Kidney glomerular epithelial cell (primary cell): ENCODE data around the gene IL1RL1.
"Not testable (repeated sequence)": the region's sequence is repeated elsewhere in the genome, so short reads cannot be mapped to it uniquely, and the experiment has no call there.

Experiments used
- DNase-seq: peaks from one replicate; lab custom pipeline; 2025; lab: John Stamatoyannopoulos, UW

Gene IL1RL1

DNA sequence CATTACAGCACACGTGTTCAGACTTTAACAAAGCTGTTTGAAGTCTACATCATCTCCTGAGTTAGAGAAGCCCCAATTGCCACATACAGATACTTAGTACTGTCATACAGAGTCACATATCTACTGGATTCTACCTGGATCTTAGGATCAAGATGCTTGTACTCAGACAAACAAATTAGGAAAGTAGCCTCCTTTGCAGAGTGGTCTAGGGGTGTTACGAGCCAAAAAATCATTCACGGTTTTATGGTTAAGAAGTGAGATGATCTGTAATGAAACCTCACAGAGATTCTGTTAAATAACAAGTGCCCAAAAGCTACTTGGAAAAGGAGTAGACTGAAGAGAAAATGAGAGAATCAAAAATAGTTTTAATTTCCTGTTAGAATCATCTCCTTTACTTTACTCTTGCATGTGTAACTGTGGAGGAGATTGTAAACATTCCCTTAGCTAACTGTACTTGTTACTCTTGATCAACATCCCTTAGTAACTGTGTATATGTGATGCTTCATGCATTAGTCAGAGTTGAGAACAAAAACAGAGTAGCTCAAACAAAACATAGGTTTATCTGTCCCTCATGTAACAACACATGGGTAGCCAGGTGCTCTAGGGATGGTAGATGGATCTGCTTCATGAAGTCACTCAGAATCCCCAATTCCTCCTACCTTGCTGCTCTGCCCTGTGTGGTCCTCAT lies 16.4 kb upstream of the IL1RL1 start:
- peak; percentile 44 for DNase-seq

DNA sequence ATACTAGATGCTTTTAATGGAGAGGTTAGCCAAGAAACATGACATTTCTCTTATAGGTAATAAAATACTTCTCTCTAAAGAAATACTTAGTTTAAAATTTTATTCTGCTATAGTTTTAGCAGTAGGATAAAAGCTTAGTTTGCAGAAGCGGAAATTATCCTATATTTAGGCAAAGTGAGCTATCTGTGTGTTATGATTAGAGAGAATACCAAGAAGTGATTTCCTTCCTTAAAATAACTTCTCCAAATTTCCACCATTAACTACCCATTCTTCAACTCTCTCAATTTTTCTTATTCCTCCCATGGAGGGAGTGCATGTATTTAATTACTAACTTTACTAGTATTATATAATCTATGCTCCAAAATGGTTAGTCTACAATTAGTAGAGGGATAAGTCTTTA lies 15.8 kb upstream of the IL1RL1 start:
- DNase-seq: no peak

DNA sequence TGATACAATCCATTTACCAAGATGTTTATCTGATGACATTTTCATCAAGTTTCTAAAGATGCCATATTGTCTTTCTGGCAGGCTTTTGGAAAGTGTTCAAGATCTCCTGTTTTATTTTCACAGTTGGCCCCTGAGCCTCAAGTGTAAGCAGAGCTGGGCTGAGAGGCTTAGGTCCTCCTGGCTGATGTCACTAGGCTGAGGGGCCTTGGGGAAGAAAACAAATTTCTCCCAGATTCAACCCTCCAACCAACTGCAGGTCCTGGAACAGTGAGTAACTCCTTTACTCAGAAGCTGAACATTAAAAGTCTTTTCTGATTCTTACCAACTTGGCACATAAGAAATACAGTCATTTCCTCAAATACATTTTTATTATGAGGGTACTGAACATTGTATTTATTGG lies 14.9 kb upstream of the IL1RL1 start:
- no peak for DNase-seq

DNA sequence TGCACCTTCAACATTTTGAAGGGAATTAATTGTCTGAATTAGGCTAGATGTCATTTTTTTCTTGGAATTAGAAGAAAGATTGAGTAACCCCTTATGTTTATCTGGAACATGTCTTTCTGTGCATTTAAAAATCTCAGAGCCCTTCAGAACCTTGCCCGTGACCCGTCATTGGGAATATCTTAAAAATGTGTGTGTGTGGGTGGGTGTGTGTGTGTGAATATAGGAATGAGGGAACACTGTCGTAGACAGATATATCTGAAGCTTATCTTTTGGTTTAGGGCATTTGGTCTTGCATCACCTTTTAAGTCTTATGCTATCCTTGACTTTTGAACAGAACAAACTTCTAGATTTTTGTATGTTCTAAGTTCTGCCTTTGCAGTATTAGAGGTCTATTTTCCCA lies 13.5 kb upstream of the IL1RL1 start:
- no peak for DNase-seq

DNA sequence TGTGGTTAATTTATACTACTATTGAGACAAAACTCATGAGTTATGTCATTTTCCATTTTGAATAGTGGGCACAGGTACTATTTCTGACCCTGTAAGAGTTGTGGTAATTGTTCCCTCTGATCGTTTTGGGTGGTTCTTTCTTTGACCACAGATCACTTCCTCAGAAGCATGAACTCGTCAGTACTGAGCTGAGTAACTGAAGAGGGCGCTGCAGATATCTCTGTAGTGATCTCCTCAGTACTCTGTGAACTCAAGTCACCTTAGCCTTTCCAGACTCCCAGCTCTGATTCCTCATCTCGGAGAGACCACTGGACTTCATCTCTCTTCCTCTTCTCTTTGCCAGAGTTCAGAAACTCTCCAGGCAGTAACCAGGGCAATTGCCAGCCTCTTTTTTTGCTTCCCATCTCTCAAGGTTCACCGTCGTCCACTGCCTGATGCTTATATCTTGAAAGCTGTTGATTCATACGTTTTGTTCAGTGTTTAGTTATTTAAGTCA lies 9.4 kb upstream of the IL1RL1 start:
- no peak for DNase-seq

DNA sequence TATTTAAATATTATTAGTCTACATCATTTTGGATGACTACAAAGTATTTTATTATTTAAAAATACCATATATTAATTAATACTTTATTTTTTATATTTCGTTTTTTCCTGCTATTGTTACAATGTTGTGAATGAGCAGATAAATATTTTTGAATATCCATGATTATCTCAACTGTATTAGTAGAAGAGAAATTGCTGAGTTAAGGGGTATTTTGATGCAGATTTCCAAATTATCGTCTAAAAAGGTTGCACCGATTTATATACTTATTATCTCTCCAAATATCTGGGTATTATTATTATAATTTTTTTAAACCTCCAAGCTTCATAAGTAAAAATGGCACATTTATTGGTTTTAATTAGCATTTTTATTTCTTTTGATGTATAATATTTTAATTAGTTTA lies 8.9 kb upstream of the IL1RL1 start:
- no peak for DNase-seq

DNA sequence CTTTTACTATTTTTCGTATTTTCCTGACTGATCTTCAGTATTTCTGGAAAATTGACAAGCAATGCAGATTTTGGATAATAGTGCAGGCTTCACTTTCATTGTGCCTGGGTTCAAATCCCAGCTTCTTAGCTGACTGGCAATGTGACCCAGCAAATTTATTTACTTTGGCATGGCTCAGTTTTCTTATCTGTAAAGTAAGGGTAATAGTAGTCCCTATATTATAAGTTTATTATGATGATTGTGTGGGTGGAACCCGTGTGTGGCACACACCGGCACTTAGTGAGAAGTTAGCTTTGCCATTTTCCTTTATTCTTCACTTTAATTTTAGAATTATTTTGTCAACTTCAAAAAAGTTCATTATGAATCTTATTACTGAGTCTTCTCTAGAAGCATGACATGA lies 7.8 kb upstream of the IL1RL1 start:
- no peak for DNase-seq

DNA sequence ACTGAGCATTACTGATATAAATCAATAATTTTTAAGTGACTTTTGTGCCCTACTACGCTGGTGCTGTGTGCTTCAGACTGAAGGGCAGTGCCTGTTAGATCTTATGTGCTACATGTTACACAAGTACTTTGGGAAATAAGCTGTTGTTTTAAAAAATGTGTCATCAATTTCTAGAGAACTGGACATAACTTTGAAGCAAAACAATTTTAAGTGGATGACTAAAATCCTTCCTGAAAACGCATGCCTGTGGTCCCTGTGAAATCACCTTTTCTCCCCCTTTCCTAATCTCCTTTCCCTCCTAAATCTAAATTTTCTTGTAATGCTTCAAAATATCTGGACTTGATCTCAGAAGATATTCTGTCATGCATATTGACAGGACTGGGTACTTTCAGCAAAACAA lies 7.1 kb upstream of the IL1RL1 start:
- no peak for DNase-seq

DNA sequence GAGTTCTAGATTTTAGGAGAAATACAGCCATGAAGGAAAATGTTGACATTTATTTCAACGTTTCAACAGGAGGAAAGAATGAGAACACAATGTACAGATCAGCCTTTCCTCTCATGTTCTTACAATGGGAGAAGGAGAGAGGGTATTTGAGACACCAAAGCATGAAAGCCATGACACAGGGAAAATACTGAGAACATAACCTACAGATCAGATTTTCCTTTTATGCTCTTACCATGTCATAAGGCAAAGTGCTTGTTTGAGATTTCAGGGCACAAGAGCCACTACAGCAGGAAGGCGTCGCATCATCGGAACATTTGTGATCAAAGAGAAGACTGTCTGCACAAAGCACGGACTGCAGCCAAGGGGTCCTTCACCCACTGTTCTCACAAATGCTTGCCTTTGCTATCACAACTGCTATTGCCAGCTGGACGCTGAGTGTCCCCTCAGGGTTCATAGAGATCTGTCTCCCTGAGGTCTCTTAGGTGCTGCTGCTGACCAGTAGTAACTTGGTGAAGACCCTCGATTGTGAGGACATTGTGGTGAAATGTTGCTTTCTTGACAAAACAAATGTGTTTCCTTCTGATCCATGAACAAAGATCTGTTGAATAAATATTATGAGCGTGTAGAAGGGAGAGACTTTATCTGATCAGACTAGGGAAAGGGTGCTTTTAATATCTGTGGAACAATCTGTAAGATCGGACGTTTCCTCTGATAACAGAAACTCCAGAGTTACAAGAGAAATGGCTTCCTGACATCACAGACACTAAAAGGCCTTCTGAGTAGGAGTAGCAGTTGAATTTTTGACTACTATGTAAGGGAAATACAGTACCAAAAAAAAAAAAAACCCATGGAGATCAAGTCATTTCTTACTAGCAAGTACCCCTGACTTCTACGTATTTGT lies 6.4 kb upstream of the IL1RL1 start:
- DNase-seq: no peak

DNA sequence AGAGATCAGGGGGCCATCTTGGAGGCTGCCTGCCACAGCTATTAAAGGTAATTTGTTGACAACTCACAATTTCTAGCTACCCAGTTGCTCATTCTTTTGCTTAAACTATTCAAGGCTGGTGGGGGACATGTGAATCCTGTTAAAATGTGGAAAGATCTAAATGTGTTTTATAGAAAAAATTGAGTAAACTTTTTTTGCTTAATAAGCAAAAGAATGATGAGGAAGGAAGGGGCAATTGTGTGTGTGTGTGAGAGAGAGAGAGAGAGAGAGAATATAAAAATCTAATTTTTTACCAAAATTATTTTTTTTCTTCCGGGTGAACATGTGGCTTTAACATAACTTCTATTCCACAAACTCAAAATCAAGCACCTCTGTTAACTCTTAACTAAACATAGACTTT lies 5.2 kb upstream of the IL1RL1 start:
- DNase-seq: no peak

DNA sequence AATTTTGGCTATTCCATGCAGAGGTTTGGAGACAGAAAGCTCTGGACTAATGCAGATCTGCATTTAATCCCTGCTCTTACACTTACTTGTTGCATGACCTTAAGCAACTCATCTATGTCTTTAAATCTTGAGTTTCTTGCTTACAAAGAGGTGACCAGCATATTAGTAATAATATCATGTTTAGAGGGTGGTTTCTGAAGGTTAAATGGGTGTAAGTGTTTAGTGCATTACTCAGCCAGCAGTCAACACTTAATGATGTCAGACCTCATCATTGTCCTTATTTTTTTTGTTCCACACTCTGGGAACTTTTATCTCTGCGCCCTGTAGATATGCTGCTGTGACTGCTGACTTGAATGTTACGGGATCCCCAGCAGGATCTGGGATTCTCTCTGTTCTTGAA lies 1.7 kb downstream of the IL1RL1 start:
- peak; percentile 69 for DNase-seq

DNA sequence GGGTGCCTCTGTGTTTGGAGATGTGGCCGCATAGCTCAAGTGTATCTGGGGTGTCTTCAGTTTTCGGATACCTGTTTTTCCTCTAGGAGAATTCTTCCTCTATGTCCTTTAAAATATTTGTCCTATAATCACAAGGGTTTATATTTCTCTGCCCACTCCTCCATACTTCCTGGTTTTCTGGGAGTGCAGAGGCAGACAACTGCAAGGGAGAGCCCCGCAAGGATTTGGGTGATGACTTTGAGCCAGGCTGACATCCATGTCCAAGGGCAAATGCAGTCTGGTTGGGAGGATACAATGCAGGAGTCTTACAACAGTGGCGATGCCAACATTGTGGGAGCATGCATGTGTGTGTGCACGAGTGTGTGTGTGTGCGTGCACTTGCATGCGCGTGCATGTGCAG lies 2.1 kb downstream of the IL1RL1 start:
- no peak for DNase-seq

DNA sequence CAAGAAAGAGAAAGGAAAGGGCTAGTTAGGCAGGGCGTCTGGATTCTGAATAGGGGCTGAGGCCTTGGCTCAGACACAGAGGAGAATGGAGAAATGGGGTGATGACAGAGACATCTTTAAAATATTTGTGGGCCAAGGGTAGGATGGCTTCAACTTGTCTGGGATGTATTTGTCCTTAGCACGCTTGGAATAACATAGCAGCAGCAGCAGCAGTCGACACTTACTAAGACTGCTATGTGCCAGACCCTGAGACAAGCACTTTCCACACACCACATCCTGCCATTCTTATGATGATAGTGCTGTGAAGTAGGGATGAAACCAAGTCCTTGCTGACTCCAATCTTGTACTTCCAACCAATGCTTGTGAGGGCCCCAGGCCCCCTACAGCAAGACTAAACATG lies 2.6 kb downstream of the IL1RL1 start:
- DNase-seq: no peak

DNA sequence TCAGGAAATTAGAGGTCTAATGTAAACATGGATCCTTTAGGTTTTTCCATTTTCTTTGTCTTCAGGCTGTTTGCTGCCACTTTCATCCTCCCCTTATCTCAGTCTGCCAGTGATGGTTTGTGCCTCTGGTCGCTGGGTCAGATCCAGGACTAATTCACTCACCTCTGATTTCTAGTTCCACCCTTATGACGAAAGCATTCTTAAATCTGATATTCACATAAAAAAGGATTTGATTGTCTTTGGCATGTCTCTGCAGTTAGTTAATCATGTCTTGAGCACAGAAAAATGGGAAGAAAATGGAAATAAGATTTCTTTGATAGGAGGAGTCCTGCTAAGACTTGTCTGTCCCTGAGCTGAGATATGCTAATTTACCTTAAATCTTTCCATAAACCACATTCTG lies 4.6 kb downstream of the IL1RL1 start:
- no peak for DNase-seq

DNA sequence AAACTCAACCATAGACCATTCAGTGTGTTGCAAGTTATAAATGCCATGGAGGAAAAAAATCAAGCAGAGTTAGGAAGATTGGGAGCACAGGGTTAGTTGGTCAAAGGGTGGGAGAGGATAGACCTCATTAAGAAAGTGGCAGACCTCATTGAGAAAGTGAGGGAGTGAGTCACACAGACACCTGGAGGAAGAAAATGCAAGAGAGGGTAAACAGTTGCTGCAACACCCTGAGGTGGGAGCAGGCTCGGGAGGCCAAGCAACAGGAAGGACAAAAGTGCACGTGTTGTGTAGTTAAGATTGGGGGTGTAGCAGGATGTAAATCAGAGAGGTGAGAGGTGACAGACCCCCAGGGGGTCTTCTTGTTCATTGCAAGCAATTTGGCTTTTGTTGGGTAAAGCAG lies 6.4 kb downstream of the IL1RL1 start:
- no peak for DNase-seq

DNA sequence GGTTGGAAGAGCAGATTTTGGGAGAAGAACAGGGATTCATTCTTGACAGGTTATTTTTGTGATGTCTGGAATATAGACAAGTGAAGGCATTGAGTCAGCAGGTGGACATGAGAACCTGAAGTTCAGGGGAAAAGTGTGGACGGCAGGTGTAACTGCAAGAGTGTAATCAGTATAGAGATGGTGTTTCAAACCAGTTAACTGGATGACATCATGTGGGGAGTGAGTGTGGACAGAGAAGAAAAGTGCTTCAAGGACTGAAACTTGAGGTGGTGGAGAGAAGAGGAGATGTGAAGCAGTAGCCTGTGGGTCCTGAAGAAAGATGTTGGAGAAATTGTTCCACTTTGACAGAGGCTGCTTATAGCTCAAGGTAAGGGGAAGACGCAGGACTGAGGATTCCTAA lies 7.1 kb downstream of the IL1RL1 start:
- DNase-seq: no peak

DNA sequence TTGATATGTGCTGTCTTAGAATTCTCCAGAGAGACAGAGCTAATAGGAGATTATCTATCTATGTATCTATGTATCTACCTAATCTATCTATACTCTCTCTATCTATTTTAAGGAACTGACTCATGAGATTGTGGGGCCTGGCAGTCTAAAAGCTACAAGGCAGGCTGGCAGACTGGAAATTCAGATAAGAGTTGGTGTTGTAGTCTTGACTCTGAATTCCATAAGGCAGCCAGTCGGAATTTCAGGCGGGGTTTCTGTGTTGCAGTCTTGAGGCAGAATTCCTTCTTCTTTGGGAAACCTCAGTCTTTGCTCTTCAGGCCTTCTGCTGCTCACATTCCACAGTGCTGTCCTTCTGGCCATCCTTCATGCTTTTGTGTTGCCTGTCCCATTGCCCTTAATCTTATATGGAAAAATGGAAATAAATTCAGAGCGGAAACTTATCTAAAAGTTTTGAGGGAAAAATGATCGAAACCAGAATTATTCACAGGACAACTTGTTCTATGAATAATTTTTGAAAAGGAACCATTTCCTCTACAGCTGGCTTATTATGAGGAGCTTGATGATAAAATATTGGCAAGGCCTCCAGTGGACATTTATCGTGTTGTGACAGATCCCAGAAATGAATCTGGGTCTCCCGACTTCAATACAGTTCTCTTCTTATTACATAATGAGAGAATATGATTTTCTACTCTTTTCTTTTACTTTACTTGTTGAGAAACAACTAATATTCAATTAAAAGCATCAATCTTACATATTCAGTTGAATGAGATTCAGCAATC lies 10.8 kb downstream of the IL1RL1 start:
- no peak for DNase-seq

DNA sequence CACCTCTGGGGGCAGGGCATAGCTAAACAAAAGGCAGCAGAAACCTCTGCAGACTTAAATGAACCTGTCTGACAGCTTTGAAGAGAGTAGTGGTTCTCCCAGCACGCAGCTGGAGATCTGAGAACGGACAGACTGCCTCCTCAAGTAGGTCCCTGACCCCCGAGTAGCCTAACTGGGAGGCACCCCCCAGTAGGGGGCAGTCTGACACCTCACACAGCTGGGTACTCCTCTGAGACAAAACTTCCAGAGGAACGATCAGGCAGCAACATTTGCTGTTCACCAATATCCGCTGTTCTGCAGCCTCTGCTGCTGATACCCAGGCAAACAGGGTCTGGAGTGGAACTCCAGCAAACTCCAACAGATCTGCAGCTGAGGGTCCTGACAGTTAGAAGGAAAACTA lies 13.6 kb downstream of the IL1RL1 start:
- DNase-seq: not testable (repeated sequence)

DNA sequence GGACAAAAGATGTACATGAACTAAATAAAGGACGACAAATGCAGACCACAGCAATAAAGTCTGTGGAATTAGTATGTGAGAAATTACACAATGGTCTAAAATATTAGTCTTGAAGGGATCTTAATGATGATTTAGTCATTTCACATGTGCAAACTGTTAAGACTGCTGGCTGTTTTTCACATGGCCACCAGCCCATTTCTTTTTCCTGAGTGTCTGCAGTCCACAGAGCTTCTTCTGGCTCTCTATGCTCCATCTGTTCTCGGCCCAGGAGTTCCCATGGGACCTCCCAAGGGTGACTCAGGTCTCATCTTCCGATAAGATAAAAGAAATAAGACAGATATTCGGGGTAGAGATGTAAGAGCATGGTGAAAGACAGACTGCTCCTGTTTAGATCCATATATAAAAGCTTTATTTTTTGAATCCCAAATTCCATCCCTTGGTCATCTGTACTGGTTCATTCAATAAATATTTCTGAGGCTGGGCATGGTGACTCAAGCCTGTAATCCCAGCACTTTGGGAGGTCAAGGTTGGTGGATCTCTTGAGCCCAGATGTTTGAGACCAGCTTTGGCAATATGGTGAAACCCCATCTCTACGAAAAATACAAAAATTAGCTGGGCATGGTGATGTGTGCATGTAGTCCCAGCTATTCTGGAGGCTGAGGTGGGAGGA lies 20.1 kb downstream of the IL1RL1 start:
- no peak for DNase-seq

DNA sequence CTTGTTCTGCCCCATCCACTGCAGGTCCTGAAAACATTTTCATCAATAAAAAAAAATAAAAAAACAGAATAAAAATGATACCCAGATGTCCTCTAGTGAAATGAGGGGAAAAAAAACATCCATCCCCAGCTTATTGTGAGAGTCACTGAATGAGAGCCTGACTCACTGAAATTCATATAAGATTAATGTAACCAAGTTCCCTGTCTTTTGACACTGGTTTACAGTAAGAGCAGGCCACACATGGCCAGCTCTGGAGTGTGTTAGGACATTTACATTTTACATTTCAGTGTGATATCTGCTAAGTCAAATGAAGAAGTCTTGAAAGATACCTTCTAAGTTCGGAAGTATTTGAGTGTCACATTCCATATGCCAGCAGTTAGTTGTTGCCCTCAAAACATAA lies 23.1 kb downstream of the IL1RL1 start:
- DNase-seq: no peak

DNA sequence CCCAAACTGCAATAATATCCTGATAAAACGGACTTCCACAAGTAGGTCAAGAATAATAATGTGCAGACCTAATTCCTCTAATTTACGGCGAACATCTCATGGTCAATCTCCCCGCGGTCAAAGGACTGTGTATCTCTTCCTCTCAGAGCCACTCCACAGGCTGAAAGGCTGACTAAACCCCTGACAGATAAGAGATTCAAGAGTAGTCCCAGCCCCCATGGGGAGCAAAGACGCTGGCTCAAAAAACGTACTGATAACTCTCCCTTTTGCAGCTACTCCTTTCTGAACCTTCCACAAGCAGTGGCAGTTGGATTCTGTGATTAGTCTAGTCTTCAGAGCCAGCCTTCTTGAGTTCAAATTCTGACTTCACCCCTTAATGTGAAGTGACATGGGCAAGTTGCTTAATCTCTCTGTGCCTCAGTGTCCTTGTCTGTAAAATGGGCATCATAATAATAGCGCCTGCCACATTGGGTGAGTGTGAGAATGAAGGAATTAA lies 24.6 kb downstream of the IL1RL1 start:
- DNase-seq: no peak

DNA sequence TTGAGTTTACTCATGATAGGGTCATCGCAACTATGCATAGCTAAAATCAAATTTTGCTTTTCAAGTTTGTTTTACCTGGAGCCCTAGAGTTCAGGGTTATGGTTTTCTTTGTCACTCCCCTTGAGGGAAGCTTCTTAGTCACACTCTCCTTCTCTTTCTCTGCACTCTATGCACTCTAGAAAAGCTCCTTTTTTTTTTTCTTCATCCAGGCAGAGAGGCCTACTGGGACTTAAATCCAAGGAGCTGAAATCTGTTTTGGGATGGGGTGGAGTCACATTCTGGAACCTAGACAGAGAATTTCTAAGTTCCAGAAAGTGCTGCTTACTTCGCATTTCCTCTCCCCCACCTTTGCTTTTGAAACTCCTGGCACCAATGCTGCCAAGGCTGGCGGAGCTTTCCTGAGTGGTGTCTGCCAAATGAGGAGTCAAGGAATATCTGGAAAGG lies 25.2 kb downstream of the IL1RL1 start:
- DNase-seq: peak; percentile 42
